ENCODE data around the gene ZNRF3.
A peak's percentile ranks its signal among the peaks of the same experiment; 100 is the strongest.
"Not testable (repeated sequence)": the region's sequence is repeated elsewhere in the genome, so short reads cannot be mapped to it uniquely, and the experiment has no call there.

The ZNRF3 gene

DNA sequence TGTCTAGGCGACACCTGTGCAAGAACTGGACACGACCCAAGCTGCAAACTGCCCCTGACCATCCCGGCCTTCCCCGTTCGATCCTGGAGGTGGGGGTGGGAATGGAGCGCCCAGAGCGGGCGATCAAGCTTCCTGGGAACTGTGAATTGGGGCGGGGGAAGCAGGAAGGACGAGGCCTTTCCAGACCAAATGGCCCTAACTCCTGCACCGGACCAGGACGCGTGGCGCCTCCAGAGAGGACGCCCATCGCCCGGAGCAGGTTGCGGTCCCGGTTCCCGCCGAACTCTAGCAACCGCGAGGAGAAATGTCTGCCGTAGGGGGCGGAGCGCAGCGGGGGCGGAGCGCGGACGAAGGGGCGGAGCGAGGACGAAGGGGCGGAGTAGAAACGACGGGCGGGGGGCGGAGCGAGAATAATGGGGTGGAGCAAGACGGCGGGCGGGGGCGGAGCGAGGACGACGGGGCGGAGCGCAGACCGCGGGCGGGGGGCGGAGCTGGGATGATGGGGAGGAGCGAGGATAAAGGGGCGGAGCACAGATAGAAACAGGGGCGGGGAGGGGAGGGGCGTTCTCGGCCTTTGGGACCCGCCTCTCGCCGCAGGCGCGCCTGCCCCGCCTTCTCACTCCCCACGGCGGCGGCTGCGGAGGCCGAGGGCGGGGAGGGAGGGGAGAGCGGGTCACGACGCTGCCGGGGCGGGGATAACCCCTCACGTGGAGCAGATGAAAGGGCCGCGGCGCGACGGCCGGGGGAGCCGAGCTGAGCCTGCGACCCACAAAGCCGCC is at the start of gene ZNRF3:
Gene ZNRF3, plus strand, starts transcription at position 695 of the 779 bp plus-strand sequence. CDS start 195 bp downstream, outside the sequence.
- peak; percentile 57 for DNase-seq (ENCODE audit: low read depth)

DNA sequence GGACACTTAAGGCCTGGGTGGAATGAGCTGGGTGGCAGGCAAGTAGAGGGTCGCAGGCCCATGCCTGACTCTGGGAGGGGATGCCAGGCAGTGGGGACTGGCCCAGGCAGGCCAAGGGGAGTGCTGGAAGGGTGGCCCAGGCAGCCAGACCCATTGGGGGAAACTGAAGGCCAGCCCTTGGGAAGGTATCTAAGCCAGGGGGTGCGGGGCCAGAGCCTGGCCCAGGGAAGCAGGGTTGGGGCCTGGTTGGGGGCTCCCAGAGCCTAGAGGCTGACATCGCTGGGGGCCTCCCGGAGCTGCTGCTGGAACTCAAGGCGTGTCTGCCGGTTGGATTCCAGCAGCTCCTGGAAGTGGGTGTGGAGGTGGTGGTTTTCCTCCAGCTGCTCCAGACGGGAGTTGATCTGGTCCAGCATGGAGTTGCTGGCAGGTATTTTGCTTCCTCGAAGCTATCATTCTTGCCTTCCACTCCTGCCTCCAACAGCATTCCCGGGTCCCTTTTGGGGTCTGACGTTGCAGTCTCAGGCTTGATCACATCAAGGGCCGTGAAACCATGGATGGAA is 47.7 kb upstream of the ZNRF3 start:
- DNase-seq (ENCODE audit: low read depth): no peak

DNA sequence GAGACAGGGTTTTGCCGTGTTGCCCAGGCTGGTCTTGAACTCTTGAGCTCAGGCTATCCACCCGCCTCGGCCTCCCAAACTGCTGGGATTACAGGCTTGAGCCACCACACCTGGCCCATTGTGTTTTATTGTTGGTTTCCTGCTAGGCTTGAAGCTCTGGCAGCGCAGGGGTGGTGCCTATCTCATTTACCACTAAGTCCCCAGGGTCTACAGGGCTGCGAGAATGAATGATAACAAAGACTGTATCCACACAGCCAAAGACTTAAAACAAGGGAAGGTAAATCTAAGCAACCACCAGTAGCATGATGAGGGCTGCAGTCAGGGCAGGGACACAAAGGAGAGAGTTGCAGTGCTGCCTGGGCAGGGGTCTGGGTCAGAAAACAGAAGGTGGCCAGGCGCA is 45.7 kb upstream of the ZNRF3 start:
- DNase-seq (ENCODE audit: low read depth): no peak

DNA sequence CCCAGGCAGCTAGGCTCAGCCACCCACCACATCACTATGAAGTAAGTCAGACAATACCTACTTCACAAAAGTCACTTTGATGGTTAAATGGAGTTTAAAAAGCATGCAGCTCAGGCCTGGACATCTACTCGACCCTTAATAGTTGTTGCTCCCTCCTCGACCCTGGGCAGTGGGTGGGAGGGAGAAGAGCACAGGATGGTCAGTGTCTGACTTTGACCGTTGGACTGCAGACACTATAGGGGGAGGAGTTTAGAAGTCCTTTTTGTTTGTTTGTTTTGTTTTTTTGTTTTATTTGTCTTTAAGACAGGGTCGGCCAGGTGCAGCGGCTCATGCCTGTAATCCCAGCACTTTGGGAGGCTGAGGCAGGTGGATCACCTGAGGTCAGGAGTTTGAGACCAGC is 44.4 kb upstream of the ZNRF3 start:
- no peak for DNase-seq (ENCODE audit: low read depth)

DNA sequence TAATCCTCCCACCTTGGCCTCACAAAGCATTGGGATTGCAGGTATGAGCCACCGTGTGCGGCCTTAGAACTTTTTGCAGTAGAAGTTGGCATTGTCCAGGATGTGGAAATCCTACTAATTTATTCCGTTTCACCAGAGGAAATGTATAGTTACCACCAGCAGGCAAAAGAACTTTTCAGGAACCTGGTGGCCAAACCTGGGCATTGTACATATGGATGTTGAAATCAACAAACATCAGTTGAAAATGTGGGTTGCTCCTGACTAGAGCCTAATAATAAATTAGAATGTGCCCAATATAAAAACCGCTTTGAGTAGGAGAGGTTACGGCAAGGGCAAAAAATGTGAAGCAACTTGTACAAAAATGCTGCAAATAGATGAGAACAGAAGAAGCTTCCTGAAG is 42.3 kb upstream of the ZNRF3 start:
- no peak for DNase-seq (ENCODE audit: low read depth)

DNA sequence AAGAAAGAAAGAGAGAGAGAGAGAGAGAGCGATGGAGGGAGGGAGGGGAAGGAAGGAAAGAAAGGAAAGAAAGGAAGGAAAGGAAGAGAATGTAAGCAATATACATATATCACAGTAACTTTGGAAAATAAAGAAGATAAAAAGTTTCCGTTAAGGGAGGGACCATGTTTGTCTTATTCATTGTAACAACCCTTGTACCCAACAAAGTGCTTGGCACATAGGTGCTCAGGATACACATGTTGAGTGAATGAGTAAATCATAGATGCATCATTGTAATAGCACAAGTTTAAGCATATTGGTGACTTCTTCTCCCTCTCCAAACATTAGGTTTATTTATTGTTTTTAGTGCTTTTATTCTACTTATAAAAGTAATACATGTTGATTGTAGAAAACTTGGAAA is 39.7 kb upstream of the ZNRF3 start:
- DNase-seq (ENCODE audit: low read depth): no peak

DNA sequence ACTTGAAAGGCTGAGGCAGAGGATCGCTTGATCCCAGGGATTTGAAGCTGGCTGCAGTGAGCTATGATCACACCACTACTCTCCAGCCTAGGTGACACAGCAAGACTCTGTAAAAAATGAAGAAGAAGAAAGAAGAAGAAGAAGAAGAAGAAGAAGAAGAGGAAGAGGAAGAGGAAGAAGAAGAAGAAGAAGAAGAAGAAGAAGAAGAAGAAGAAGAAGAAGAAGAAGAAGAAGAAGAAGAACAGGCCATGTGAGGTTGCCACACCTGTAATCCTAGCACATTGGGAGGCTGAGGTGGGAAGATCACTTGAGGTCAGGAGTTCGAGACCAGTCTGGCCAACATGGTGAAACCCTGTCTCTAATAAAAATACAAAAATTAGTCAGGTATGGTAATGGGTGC is 39.1 kb upstream of the ZNRF3 start:
- DNase-seq (ENCODE audit: low read depth): not testable (repeated sequence)

DNA sequence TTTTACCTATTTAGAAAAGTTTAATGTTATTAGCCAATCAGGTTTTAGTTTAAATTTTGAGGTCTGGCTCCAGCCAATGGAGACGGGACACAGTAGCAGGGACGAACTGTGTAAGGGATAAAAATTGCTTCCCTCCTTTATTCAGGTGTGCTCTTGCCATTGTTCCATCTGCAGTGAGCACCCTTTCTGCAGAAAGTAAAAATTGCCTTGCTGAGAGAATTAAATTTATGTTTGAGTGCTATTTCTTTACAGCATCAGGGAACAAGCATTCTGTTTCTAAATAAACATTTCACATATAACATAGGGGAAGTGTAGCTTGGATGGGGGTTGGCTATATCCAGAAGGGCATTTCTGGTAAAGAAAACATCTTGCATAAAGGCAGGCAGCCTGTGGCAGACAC is 36.4 kb upstream of the ZNRF3 start:
- DNase-seq (ENCODE audit: low read depth): no peak

DNA sequence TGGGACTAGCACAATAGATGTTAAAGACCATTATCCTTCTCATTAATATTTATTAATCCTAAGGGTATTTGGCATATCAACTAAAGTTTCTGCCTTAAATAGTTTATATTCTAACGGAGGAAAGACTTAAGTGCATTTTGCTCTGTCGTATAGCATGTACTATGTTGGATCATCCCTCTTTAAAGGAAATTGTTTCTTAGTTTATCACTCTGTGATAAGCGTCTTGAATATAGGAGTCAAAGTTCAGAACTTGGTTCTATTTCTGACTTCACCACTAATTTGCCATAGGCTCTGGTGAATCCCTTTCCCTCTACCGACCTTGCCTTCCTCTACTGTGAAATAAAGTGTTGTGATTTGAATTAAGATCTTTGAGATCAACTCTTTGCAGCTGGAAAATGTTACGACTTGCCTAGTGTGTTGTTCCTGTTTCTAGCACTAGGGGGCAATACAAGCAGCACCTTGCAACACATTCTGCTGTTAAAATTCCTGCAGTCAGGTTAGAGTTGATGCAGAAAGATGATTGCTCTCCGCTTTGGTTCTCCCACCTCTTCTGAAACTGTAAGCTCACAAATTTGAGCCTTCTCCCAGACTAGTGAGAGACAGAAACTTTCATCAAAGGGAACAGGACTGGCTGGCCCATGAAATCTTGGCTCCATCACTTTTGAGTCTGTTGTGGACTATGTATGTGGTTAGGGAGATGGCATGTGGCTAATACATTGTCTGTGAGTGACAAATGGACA is 27.8 kb upstream of the ZNRF3 start:
- peak; percentile 50 for DNase-seq (ENCODE audit: low read depth)

DNA sequence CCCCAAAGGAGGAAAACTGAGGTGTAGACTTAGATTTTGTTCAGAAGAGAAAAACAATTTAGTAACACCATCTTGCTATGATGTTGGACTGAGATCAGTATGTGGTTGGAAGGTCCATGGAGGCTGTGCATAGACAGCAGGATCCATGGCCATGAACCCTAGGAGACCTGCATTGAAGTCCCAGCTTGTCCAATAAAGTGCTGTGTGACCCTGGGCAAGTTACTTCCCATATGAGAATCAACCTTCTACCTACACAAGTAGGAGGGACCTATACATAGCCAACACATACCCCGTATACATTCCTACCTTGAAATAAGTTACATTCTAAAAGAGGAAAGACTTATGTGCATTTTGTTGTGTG is 27.3 kb upstream of the ZNRF3 start:
- no peak for DNase-seq (ENCODE audit: low read depth)

DNA sequence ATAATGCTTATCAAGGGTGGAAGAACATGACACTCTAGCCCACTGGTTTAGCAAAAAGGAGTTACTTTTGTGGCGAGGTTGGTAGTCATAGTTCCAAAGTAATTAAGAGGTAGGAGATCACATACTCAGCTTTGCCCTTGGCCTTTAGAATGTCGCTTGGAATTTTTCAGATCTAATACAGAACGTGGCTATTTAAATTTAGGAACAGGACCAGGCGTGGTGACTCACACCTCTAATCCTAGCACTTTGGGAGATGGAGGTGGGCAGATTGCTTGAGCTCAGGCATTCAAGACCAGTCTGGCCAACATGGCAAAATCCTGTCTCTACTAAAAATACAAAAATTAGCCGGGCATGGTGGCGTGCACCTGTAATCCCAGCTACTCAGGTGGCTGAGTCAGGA is 26.1 kb upstream of the ZNRF3 start:
- no peak for DNase-seq (ENCODE audit: low read depth)

DNA sequence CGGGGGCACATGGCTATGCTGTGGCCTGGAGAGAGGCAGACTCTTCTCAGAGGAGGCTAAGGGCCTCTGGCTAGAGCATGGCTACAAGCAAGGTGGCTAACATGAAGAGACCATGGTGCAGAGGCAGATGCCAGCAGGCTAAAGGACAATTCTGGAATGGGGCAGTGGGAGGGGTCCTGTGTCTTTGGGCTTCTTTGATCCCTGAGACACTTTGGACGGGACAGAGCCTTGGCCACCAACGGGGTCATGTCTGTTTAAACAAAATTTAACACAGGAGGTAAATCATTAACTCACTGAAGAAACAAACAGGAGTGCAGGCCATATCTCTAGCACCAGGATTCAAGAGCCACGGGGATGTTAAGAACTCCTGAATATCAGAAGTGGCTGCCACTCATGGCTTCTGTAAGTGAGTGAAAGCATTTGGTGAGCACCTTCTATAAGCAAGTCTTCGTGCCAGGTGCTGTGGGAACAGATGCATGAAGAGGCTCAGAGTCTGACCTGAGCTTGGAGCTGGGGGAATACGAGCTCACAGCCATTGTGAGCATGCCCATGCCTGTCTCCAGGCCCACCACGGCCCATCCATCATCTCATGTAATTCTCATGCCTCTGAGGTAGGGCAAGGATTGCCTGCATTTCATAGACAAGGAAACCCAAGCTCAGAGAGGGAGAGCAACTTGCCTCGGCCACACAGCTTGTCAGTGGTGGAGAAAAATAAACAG is 18.3 kb upstream of the ZNRF3 start:
- no peak for DNase-seq (ENCODE audit: low read depth)

DNA sequence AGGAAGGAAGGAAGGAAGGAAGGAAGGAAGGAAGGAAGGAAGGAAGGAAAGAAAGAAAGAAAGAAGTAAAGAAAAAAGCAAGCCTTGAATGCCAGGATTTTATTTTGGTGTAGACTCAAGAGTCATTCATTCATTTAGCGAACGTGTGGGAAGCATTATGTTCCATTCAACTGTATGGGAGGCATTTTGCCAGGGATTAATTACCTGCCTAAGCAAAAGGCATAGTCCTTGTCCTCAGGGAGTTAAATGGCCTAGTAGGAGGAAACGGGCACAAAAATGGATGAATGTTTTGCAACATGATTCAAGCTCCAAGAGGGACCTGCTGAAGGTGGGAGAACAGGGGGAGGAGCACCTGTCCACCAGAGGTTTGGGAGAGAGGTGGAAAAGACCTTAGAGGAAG is 16.2 kb upstream of the ZNRF3 start:
- DNase-seq (ENCODE audit: low read depth): no peak

DNA sequence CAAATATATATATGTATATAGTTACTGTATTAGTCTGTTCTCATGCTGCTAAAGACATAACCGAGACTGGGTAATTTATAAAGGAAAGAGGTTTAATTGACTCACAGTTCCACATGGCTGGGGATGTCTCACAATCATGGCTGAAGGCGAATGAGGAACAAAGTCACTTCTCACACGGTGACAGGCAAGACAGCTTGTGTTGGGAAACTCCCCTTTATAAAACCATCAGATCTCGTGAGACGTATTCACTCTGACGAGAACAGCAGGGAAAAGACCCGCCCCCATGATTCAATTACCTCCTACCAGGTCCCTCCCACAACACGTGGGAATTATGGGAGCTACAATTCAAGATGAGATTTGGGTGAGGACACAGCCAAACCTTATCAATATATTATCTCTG is 15.0 kb upstream of the ZNRF3 start:
- not testable (repeated sequence) for DNase-seq (ENCODE audit: low read depth)

DNA sequence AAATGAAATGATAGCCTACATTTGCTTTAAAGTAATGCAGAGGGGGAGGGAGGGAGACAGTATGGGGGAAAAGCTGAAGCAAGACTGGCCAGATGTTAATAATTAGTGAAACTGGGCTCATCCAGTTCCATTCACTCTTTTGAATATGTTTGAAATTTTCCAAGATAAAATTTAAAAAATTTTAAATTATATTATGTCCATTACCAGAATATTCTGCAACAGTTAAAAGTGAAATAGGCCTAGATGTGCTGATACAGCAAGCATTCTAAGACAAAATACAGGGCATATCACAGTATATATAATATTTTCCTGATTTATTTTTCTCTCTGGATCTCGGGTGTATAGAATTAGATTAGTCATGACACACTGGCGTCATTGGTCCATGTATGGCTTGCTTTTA is 13.6 kb upstream of the ZNRF3 start:
- no peak for DNase-seq (ENCODE audit: low read depth)

DNA sequence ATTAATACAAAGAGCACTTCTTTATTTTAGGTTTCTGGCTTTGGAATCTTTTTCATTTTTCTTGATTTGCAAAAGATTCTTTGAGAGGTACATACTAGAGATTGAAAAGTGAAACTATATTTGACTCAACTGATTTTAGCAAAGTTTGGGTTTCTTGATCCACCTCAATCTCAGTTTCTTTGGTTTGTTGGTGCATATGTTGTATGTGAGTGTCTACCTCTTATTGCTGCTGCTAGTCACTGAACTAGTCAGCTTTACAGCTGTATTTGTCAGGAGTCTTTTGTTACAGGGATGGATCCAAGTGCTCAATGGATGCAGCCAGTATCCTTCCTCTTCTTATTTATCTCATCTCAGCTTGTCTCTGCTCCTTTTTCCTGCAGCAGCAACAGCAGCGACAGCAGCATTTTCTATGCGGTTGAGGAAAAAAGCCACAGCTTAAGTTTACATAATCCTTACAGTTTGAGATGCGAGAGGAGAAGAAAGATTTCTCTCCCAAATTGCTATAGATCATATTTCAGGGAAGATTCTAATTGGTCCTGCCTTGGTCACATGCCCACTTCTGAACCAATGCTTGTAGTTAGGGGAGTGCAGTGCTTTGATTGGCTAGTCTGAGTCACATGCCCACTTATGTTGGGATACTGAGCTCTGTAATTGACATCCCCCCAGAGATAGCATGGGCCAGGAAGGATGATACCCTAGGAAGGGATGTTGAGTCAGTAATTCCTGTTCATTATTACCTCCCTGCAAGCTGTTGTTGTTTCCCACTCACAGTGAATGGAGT is 10.0 kb upstream of the ZNRF3 start:
- no peak for DNase-seq (ENCODE audit: low read depth)

DNA sequence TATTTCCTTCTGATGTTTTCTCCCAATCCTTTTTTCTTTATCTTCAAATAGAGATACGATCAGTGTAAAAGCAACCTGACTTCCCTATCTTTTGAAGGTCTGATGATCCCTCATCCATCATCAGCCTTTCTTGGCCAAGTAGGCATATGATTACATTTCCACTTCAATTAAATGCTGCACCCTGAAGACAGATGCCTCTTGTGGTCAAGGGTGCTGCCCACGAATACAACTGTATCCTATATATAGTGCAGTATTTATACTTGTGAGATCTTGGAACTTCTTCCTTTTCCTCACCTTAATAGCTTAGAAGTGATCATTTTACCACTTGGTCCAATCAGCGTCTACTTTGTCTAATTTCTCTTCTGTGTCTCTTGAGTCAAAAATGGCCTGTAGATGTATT is 9.3 kb upstream of the ZNRF3 start:
- no peak for DNase-seq (ENCODE audit: low read depth)

DNA sequence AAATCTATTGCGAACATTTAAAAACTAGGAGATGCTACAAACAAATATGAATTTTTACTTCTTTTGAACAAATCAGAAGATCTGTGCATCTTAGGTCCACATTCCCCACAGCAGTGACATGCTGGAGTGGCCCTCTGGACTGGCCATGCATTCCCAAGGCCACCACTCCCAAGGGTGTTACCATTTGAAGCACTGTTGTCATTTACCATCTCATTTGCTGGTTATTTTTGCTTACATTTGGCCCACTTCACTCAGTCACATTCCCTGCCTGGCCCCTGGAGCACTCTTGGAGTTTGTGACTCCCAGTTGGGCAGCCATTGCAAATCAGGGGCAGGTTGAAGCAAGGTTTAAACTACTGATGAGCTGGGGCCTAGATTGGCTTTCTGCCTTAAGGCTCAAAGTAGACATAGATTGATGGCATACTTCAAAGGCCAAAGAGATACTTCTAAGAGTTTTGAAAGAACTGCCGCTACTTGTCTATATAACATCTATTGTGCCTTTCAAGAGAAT is 8.5 kb upstream of the ZNRF3 start:
- DNase-seq (ENCODE audit: low read depth): no peak

DNA sequence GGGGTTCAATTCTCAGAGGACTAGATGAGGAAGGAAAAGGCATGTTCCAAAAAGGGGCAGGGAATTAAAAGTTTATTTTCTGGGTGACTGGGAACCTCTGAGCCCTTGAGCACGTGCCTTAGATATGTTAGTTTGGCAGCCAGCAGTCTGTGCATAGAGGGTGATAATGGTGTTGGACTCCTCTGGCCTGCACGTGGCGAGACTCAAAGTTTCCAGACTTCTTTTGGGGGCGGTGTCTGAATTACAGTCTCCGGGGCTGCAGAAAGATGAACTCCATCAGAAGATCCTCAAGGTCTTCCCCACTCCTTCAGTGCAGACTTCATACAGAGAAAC is 861 bp upstream of the ZNRF3 start:
- DNase-seq (ENCODE audit: low read depth): no peak

DNA sequence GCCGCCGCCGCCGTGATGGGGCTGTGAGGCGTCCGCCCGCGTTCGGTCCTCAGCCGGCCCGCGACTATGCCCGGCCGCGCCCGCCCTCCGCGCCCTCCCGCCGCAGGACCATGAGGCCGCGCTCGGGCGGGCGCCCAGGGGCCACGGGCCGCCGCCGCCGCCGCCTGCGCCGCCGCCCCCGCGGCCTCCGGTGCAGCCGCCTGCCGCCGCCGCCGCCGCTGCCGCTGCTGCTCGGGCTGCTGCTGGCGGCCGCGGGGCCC is 215 bp downstream of the ZNRF3 start:
- DNase-seq (ENCODE audit: low read depth): no peak

DNA sequence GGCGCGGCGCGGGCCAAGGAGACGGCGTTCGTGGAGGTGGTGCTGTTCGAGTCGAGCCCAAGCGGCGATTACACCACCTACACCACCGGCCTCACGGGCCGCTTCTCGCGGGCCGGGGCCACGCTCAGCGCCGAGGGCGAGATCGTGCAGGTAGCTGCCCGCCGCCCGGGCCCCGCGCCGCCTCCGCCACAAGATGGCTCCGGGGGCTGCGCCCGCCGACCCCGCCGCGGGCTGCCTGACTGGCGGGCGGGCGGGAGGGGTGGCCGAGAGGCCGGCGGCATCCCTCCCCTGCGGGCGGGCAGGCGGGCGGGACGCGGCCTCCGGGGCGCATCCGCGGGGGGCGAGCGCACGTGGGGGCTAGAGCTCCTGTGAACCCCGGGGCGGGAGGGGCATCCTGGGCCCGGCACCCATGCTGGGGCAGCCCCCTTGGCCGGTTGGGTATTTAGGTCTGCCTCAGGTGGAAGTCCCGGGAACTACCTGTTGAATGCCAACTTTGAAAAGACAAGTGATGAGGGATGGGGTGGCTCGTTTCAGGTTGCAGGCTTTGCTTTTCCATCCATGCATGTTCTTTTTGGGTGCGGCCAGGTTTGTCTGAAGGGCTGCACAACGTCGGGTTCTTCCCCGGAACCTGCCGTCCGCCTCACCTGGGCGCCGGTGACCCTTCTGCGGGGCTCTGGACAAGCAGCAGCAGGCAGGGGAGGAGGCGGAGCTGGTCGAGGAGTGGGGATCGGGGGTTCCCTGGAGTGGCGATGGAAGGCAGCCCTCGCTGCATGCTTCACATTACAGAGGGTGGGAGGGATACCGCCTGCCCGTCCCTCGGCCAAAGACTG is 760 bp downstream of the ZNRF3 start:
- no peak for DNase-seq (ENCODE audit: low read depth)
